CD14-positive monocyte (primary cell): ENCODE data around the gene DNAJB11. TPM values are rescaled to one million over a fixed set of nuclear protein-coding genes. Genes with fewer than 3 reads are reported as not detected.

Experiments
- DNase-seq, 3 donors: peaks; one replicate each; pipeline ENCODE4 v3.0.0-alpha.2; 2011 to 2022
- H2AFZ ChIP-seq: 2 replicates; pipeline ENCODE4 v1.6.0; 2012; ENCODE audit warnings: mild to moderate bottlenecking, low read depth, low read length, inconsistent platforms; ENCODE audit not compliant: insufficient read depth, poor library complexity, severe bottlenecking
- H3K27ac ChIP-seq, 2 donors: 1 replicate in 1 of 2; 2 replicates in 1 of 2; pipeline ENCODE4 v1.5.1; 2012 to 2013; ENCODE audit warnings: low read length in 2 of 2, control low read depth in 1 of 2, inconsistent platforms in 1 of 2, low read depth in 1 of 2, mild to moderate bottlenecking in 1 of 2
- H3K27me3 ChIP-seq, 2 donors: one replicate each; pipeline versions ENCODE4 v1.6.0 to v1.6.1; 2011 to 2013; ENCODE audit warnings: low read length in 2 of 2; ENCODE audit not compliant: control insufficient read depth in 2 of 2, insufficient read depth in 2 of 2
- H3K36me3 ChIP-seq, 2 donors: replicated peaks in 1 of 2; 1 replicate in 1 of 2; 2 replicates in 1 of 2; pipeline versions ENCODE4 v1.5.1 to v1.6.1; 2012 to 2013; ENCODE audit warnings: low read length in 2 of 2, control low read depth in 1 of 2, inconsistent platforms in 1 of 2, mild to moderate bottlenecking in 1 of 2; ENCODE audit not compliant: insufficient read depth in 2 of 2, control insufficient read depth in 1 of 2
- H3K4me1 ChIP-seq, 2 donors: 1 replicate in 1 of 2; 2 replicates in 1 of 2; pipeline versions ENCODE4 v1.5.1 to v1.6.1; 2012 to 2013; ENCODE audit warnings: low read length in 2 of 2, control low read depth in 1 of 2, inconsistent platforms in 1 of 2, mild to moderate bottlenecking in 1 of 2, moderate library complexity in 1 of 2; ENCODE audit not compliant: insufficient read depth in 2 of 2, control insufficient read depth in 1 of 2
- H3K4me2 ChIP-seq: replicated peaks from 2 replicates; pipeline ENCODE3; 2012; ENCODE audit warnings: low read length, moderate library complexity, mild to moderate bottlenecking; ENCODE audit not compliant: poor library complexity, severe bottlenecking; ENCODE audit errors: extremely low read depth
- H3K4me3 ChIP-seq, 3 experiments: fragments of 200-600 bp in 1 of 3; sonication (generic) in 1 of 3; replicated peaks in 1 of 3; 1 replicate in 2 of 3; 2 replicates in 1 of 3; pipeline ENCODE4 v1.5.1; 2011 to 2013; ENCODE audit warnings: low read length in 3 of 3, mild to moderate bottlenecking in 3 of 3, control low read depth in 2 of 3, low read depth in 2 of 3, inconsistent platforms in 1 of 3, moderate library complexity in 1 of 3
- H3K79me2 ChIP-seq: 2 replicates; pipeline ENCODE4 v1.6.0; 2012; ENCODE audit warnings: mild to moderate bottlenecking, control low read depth, inconsistent platforms, low read length, moderate library complexity; ENCODE audit not compliant: insufficient read depth
- H3K9ac ChIP-seq: 2 replicates; pipeline ENCODE4 v1.6.0; 2017; ENCODE audit warnings: low read length, mild to moderate bottlenecking; ENCODE audit not compliant: insufficient read depth, poor library complexity, severe bottlenecking
- H3K9me3 ChIP-seq, 2 donors: replicated peaks in 1 of 2; 1 replicate in 1 of 2; 2 replicates in 1 of 2; pipeline versions ENCODE4 v1.5.1 to v1.6.1; 2012 to 2013; ENCODE audit warnings: low read length in 2 of 2, control low read depth in 1 of 2; ENCODE audit not compliant: control insufficient read depth in 1 of 2, insufficient read depth in 1 of 2
- H4K20me1 ChIP-seq: 2 replicates; pipeline ENCODE4 v1.6.0; 2012; ENCODE audit warnings: mild to moderate bottlenecking, low read length, control low read depth, moderate library complexity; ENCODE audit not compliant: insufficient read depth
- H3K27ac Mint-ChIP-seq, 7 donors: one replicate each; pipeline ENCODE4 v1.8.0; 2020; ENCODE audit warnings: mild to moderate bottlenecking in 7 of 7, mixed read lengths in 7 of 7, moderate library complexity in 6 of 7, inconsistent platforms in 2 of 7
- H3K27me3 Mint-ChIP-seq, 3 donors: one replicate each; pipeline ENCODE4 v1.8.0; 2021 to 2022; ENCODE audit warnings: low read depth in 3 of 3, mild to moderate bottlenecking in 3 of 3, mixed read lengths in 3 of 3, moderate library complexity in 3 of 3, inconsistent platforms in 1 of 3
- H3K36me3 Mint-ChIP-seq, 2 donors: one replicate each; pipeline ENCODE4 v1.8.0; 2020; ENCODE audit warnings: mixed read lengths in 2 of 2, inconsistent platforms in 1 of 2, mild to moderate bottlenecking in 1 of 2
- H3K4me1 Mint-ChIP-seq: one replicate; pipeline ENCODE4 v1.8.0; 2020; ENCODE audit warnings: mild to moderate bottlenecking, mixed read lengths
- H3K4me3 Mint-ChIP-seq, 2 donors: one replicate each; pipeline ENCODE4 v1.8.0; 2020; ENCODE audit warnings: mild to moderate bottlenecking in 2 of 2, mixed read lengths in 2 of 2, moderate library complexity in 1 of 2
- H3K9me3 Mint-ChIP-seq, 7 donors: one replicate each; pipeline ENCODE4 v1.8.0; 2020 to 2022; ENCODE audit warnings: mixed read lengths in 7 of 7, mild to moderate bottlenecking in 6 of 7, moderate library complexity in 6 of 7, inconsistent platforms in 2 of 7
- WGBS: methylation state at CpG from one replicate; pipeline ENCODE4 v1.1.5; 2013; ENCODE audit warnings: missing lambda C conversion rate; ENCODE audit not compliant: insufficient coverage; 5-methylcytosine and 5-hydroxymethylcytosine counted together
- intact Hi-C, 2 donors: fragments of 100-400 bp; cut with micrococcal nuclease; formaldehyde crosslinking; loops; one replicate each; pipeline versions ENCODE4 v1.15.0 to v1.15.1; 2023
- polyA plus RNA-seq, 3 donors: library from polyadenylated mRNA; depleted of rRNA in 1 of 3; unstranded in 2 of 3; stranded (reverse) in 1 of 3; fragments of 300-500 nt in 2 of 3; fragments of >200 nt in 1 of 3; fragmentation: Illumina TruSeq in 2 of 3; gene quantifications; 1 replicate in 2 of 3; 2 replicates in 1 of 3; pipeline ENCODE4 v1.2.3, GENCODE V29; 2012 to 2021
- TF ChIP-seq, protein P1 (sequence below): fragments of 200-600 bp; IDR thresholded peaks from one replicate; pipeline ENCODE4 v1.8.0; 2022; ENCODE audit warnings: antibody characterized with exemption, mild to moderate bottlenecking

DNAJB11 gene
- polyA plus RNA-seq, 3 donors = 32.5 to 45.8 (median 44.6) TPM

DNA sequence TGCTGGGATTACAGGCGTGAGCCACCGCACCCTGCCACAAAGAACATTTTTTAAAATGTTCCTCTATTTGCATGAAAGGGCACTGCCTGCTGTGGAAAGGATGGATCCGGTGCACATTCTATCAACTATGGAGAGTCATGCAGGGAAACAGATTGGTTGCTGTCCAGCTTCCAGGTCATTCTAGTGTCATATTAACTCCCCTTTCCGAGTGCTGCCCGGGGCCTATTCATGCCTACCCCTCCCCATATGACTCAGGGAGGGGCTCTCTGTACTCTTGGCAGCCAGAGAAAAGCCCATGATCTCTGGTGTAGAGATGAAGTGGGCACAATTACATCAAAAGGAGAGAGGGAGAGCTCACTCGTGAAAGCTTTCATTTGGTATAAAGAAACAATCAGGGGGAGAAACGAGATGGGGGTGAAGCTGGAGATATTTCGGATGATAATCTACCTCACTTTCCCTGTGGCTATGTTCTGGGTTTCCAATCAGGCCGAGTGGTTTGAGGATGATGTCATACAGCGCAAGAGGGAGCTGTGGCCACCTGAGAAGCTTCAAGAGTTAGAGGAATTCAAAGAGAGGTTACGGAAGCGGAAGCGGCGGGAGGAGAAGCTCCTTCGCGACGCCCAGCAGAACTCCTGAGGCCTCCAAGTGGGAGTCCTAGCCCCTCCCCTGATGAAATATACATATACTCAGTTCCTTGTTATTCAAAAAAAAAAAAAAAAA, 26.2 kb downstream of the DNAJB11 start:
- TF ChIP-seq, protein P1, sequence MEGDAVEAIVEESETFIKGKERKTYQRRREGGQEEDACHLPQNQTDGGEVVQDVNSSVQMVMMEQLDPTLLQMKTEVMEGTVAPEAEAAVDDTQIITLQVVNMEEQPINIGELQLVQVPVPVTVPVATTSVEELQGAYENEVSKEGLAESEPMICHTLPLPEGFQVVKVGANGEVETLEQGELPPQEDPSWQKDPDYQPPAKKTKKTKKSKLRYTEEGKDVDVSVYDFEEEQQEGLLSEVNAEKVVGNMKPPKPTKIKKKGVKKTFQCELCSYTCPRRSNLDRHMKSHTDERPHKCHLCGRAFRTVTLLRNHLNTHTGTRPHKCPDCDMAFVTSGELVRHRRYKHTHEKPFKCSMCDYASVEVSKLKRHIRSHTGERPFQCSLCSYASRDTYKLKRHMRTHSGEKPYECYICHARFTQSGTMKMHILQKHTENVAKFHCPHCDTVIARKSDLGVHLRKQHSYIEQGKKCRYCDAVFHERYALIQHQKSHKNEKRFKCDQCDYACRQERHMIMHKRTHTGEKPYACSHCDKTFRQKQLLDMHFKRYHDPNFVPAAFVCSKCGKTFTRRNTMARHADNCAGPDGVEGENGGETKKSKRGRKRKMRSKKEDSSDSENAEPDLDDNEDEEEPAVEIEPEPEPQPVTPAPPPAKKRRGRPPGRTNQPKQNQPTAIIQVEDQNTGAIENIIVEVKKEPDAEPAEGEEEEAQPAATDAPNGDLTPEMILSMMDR = no peak
- Mint-ChIP-seq H3K4me3 (no peak overlapping the region), H3K9me3 (peaks cover 0 to 2% (median 0%) of the 10 kb centered on the region in 7 donors), H3K4me1 (peaks cover 3% of the 10 kb centered on the region), H3K36me3 (no peaks in the 10 kb centered on the region), H3K27ac (no peak overlapping the region), H3K27me3 (peaks cover 0 to 5% (median 3%) of the 10 kb centered on the region in 3 donors)
- H3K27ac ChIP-seq = no peak overlapping the region
- H2AFZ ChIP-seq = no peak overlapping the region
- H3K36me3 ChIP-seq = no peaks in the 10 kb centered on the region
- no peak overlapping the region for H3K9ac ChIP-seq
- 85% methylated on average over 5 of the region's 17 CpGs for WGBS
- no peaks in the 10 kb centered on the region for H3K4me1 ChIP-seq
- intact Hi-C loops = no loop called here
- no peaks in the 10 kb centered on the region for H3K9me3 ChIP-seq
- no peak for DNase-seq
- no peaks in the 10 kb centered on the region for H3K79me2 ChIP-seq
- H4K20me1 ChIP-seq = no peaks in the 10 kb centered on the region
- H3K4me3 ChIP-seq = no peak overlapping the region
- H3K4me2 ChIP-seq = no peak overlapping the region
- H3K27me3 ChIP-seq = no peaks in the 10 kb centered on the region

DNA sequence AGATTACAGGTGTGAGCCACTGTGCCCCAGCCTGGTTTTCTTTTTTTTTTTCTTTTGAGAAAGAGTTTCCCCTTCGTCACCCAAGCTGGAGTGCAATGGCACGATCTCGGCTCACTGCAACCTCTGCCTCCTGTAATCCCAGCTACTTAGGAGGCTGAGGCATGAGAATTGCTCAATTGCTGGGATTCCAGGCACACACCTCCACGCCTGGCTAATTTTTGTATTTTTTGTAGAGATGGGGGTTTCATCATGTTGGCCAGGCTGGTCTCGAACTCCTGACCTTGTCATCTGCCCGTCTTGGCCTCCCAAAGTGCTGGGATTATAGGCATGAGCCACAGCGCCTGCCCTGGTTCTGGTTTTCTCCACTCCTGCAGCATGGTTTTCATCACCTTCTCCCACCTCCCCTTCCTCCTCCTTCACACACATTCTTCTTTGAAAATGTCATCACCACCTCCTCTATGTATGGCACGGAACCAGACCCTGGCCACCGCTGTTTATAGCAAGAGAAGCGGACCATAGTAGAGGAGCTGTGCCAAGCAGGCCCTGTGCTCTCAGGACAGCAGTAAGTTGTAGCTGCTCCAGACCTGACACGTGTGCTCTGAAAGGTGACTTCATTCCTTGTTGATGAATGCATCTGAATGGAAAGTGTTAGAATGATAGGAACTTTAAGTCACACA, 27.7 kb downstream of the DNAJB11 start:
- TF ChIP-seq, protein P1 = no peak
- DNase-seq = no peak
- Histone ChIP-seq H3K4me3 (no peak overlapping the region), H3K9me3 (no peaks in the 10 kb centered on the region), H4K20me1 (no peaks in the 10 kb centered on the region), H2AFZ (no peak overlapping the region), H3K36me3 (no peaks in the 10 kb centered on the region), H3K9ac (no peak overlapping the region), H3K79me2 (no peaks in the 10 kb centered on the region), H3K27me3 (no peaks in the 10 kb centered on the region), H3K4me2 (no peak overlapping the region), H3K27ac (no peak overlapping the region), H3K4me1 (no peaks in the 10 kb centered on the region)
- Mint-ChIP-seq H3K4me3 (no peak overlapping the region), H3K36me3 (no peaks in the 10 kb centered on the region), H3K4me1 (peaks cover 3% of the 10 kb centered on the region), H3K27me3 (peaks cover 0 to 7% (median 5%) of the 10 kb centered on the region in 3 donors), H3K27ac (no peak overlapping the region), H3K9me3 (peaks cover 0 to 2% (median 0%) of the 10 kb centered on the region in 7 donors)
- intact Hi-C loops = no loop called here
- 97% methylated on average over 9 of the region's 11 CpGs for WGBS
